OCI-LY7 (cell line): ENCODE results near the gene PLA2G3. TPM values are rescaled to one million over a fixed set of nuclear protein-coding genes. Genes with fewer than 3 reads are reported as not detected.

Source experiments
- BruUV-seq: library from RNA; stranded (reverse); fragments of 400-500 nt; replicated peaks from 2 replicates; lab custom pipeline; 2021; lab: Mats Ljungman, UMichigan
- CTCF ChIA-PET: fragments of 300-600 bp; sonication (Branson Sonifier 250); formaldehyde crosslinking; loops from one replicate; lab custom pipeline; 2022; ENCODE audit warnings: antibody characterized with exemption; ENCODE audit not compliant: unreplicated experiment; lab: Charles Lee
- POLR2A ChIA-PET: fragments of 300-600 bp; sonication (Branson Sonifier 250); formaldehyde crosslinking; loops from one replicate; lab custom pipeline; 2022; ENCODE audit warnings: antibody characterized with exemption; lab: Charles Lee
- DNase-seq: peaks from one replicate; pipeline ENCODE4 v3.0.0-alpha.2; 2015; ENCODE audit warnings: low spot score
- H2AFZ ChIP-seq: fragments of 200-600 bp; sonication (generic), shearing (Covaris generic); 2 replicates; pipeline ENCODE4 v1.6.1; 2014; ENCODE audit warnings: mild to moderate bottlenecking, antibody characterized with exemption, low read length, moderate library complexity
- H3K27ac ChIP-seq: fragments of 200-600 bp; sonication (generic); 2 replicates; pipeline ENCODE4 v1.5.1; 2014; ENCODE audit warnings: mixed run types, low read depth, mild to moderate bottlenecking, moderate library complexity, low read length, inconsistent platforms; ENCODE audit not compliant: poor library complexity, severe bottlenecking
- H3K36me3 ChIP-seq: fragments of 200-600 bp; sonication (generic); 2 replicates; pipeline ENCODE4 v1.6.1; 2014; ENCODE audit warnings: mild to moderate bottlenecking, antibody characterized with exemption, low read length, moderate library complexity, mixed read lengths; ENCODE audit not compliant: insufficient read depth
- H3K4me1 ChIP-seq: fragments of 200-600 bp; sonication (generic); 2 replicates; pipeline ENCODE4 v1.5.1; 2014; ENCODE audit warnings: mild to moderate bottlenecking, low read length; ENCODE audit not compliant: insufficient read depth, poor library complexity, severe bottlenecking
- H3K4me2 ChIP-seq: fragments of 200-600 bp; sonication (generic); 2 replicates; pipeline ENCODE4 v1.6.1; 2014; ENCODE audit warnings: mild to moderate bottlenecking, low read length
- H3K4me3 ChIP-seq: fragments of 200-600 bp; sonication (generic); 2 replicates; pipeline ENCODE4 v1.5.1; 2014; ENCODE audit warnings: mild to moderate bottlenecking, low read depth, low read length; ENCODE audit not compliant: poor library complexity, severe bottlenecking
- H3K79me2 ChIP-seq: fragments of 200-600 bp; sonication (generic); 2 replicates; pipeline ENCODE4 v1.6.1; 2016; ENCODE audit warnings: low read depth, mild to moderate bottlenecking, low read length, moderate library complexity, mixed read lengths; ENCODE audit not compliant: insufficient read depth
- H3K9me2 ChIP-seq: fragments of 200-600 bp; sonication (generic); 2 replicates; pipeline ENCODE4 v1.6.1; 2016; ENCODE audit warnings: mild to moderate bottlenecking, low read length, mixed read lengths; ENCODE audit not compliant: insufficient read depth
- H3K9me3 ChIP-seq: fragments of 200-600 bp; sonication (generic); 2 replicates; pipeline ENCODE4 v1.6.1; 2014; ENCODE audit warnings: mild to moderate bottlenecking, mixed run types, low read length, mixed read lengths
- H4K20me1 ChIP-seq: fragments of 200-600 bp; sonication (generic); 2 replicates; pipeline ENCODE4 v1.6.1; 2014; ENCODE audit warnings: mild to moderate bottlenecking, antibody characterized with exemption, low read length, moderate library complexity, mixed read lengths; ENCODE audit not compliant: insufficient read depth
- EZH2phosphoT487 ChIP-seq: fragments of 200-600 bp; sonication (generic); IDR thresholded peaks from 2 replicates; pipeline ENCODE4 v1.6.1; 2018; ENCODE audit warnings: low read depth, borderline replicate concordance, mild to moderate bottlenecking, mixed run types, antibody characterized with exemption, low read length, moderate library complexity, mixed read lengths
- intact Hi-C: fragments of 100-400 bp; cut with micrococcal nuclease; formaldehyde crosslinking; loops from one replicate; pipeline ENCODE4 v1.10.0; 2022; ENCODE audit not compliant: unreplicated experiment
- total RNA-seq, 2 experiments: library from RNA; depleted of rRNA in 1 of 2; stranded (reverse); fragments of >200 nt in 1 of 2; shearing (Covaris generic) in 1 of 2; gene quantifications; 2 replicates each; pipeline ENCODE4 v1.2.3, GENCODE V29; 2014 to 2022
- TF ChIP-seq, protein P1 (sequence below): fragments of 200-600 bp; sonication (generic); conservative IDR thresholded peaks from 2 replicates; pipeline ENCODE4 v1.5.1; 2014; ENCODE audit warnings: mild to moderate bottlenecking, antibody characterized with exemption, low read length, moderate library complexity, mixed read lengths

PLA2G3 gene
- total RNA-seq, 2 experiments from 2014 or later = not detected

DNA sequence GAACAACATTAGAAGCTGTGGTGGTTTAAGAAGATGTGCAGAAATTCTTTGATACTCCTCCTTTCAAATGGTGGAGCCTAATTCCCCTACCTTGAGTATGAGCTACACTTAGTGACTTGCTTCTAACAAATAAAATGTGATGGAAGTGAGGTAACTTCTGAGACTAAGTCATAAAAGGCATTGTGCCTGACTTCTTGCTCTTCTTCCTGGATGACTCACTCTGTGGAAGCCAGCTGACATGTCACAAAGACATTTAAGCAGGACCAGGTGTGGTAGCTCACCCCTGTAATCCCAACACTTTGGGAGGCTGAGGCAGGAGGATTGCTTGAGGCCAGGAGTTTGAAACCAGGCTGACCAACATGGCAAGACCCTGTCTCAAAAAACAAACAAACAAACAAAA lies 3.9 kb upstream of the PLA2G3 start:
- H3K4me1 ChIP-seq = no peaks in the 10 kb centered on the region
- TF ChIP-seq EZH2phosphoT487 = no peak
- TF ChIP-seq, protein P1, sequence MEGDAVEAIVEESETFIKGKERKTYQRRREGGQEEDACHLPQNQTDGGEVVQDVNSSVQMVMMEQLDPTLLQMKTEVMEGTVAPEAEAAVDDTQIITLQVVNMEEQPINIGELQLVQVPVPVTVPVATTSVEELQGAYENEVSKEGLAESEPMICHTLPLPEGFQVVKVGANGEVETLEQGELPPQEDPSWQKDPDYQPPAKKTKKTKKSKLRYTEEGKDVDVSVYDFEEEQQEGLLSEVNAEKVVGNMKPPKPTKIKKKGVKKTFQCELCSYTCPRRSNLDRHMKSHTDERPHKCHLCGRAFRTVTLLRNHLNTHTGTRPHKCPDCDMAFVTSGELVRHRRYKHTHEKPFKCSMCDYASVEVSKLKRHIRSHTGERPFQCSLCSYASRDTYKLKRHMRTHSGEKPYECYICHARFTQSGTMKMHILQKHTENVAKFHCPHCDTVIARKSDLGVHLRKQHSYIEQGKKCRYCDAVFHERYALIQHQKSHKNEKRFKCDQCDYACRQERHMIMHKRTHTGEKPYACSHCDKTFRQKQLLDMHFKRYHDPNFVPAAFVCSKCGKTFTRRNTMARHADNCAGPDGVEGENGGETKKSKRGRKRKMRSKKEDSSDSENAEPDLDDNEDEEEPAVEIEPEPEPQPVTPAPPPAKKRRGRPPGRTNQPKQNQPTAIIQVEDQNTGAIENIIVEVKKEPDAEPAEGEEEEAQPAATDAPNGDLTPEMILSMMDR = no peak
- POLR2A ChIA-PET = interaction anchor here (1.1 kb wide), 2 partner anchors 9 to 19 kb away, joined by 3 to 4 read pairs; no protein-coding TSS in a partner anchor

GRCh38 chr22:31143537-31143936 lies 3.2 kb upstream of the PLA2G3 start:
- no peak for TF ChIP-seq EZH2phosphoT487
- TF ChIP-seq, protein P1 = no peak
- Histone ChIP-seq H4K20me1 (no peaks in the 10 kb centered on the region), H3K9me3 (peaks cover 12% of the 10 kb centered on the region), H3K4me2 (no peak overlapping the region), H3K9me2 (no peaks in the 10 kb centered on the region), H3K36me3 (no peaks in the 10 kb centered on the region), H3K4me1 (no peaks in the 10 kb centered on the region), H3K27ac (no peak overlapping the region), H2AFZ (no peak overlapping the region), H3K79me2 (no peaks in the 10 kb centered on the region), H3K4me3 (no peak overlapping the region)
- DNase-seq = no peak
- intact Hi-C loops = no loop called here
- CTCF ChIA-PET = no interaction called here
- POLR2A ChIA-PET = no interaction called here
- no TSS peak for BruUV-seq

More for the DNA sequence above, 3.9 kb upstream of the PLA2G3 start:
- Histone ChIP-seq H3K27ac (no peak overlapping the region), H3K4me3 (no peak overlapping the region), H2AFZ (no peak overlapping the region), H3K36me3 (no peaks in the 10 kb centered on the region), H3K79me2 (no peaks in the 10 kb centered on the region), H3K9me3 (peaks cover 12% of the 10 kb centered on the region), H3K9me2 (no peaks in the 10 kb centered on the region), H3K4me2 (no peak overlapping the region), H4K20me1 (no peaks in the 10 kb centered on the region)
- no peak for DNase-seq
- CTCF ChIA-PET = no interaction called here
- intact Hi-C loops = no loop called here
- BruUV-seq = no TSS peak

DNA sequence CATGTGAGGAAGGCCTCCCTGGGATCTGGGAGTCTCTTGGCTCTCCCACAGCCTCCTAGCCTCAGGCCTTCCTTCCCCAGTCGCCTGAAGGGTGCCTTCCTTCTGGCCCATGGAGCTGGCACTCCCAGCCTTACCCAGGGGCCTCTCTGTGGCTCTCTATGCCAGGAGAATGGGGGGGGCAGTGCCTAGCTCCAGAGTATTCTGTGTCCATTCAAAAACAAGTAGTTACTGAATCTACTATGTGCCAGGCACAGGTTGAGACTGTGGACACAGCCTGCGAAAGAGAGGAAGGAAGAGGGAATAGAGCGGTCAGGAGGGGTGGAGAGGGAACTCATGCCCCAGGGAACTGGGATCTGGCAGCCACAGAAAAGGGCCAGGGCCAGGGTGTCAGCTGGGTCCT lies 2.7 kb upstream of the PLA2G3 start:
- Histone ChIP-seq H3K27ac (no peak overlapping the region), H3K36me3 (no peaks in the 10 kb centered on the region), H4K20me1 (no peaks in the 10 kb centered on the region), H3K9me3 (peaks cover 12% of the 10 kb centered on the region), H2AFZ (no peak overlapping the region), H3K79me2 (no peaks in the 10 kb centered on the region), H3K4me1 (no peaks in the 10 kb centered on the region), H3K4me3 (no peak overlapping the region), H3K9me2 (no peaks in the 10 kb centered on the region), H3K4me2 (no peak overlapping the region)
- BruUV-seq = no TSS peak
- CTCF ChIA-PET = no interaction called here
- POLR2A ChIA-PET = no interaction called here
- intact Hi-C loops = no loop called here
- DNase-seq = no peak
- no peak for TF ChIP-seq EZH2phosphoT487
- TF ChIP-seq, protein P1 = no peak
